VCaP (cell line): ENCODE measurements around the gene DCTN3.

Experiments used
- H3K27ac ChIP-seq: fragments of 450-650 bp; 2 replicates; pipeline ENCODE4 v1.5.1; 2017
- CTCF ChIP-seq: fragments of 450-650 bp; conservative IDR thresholded peaks from 2 replicates; pipeline ENCODE4 v1.5.1; 2017; ENCODE audit warnings: mild to moderate bottlenecking, moderate library complexity

The DCTN3 gene

DNA sequence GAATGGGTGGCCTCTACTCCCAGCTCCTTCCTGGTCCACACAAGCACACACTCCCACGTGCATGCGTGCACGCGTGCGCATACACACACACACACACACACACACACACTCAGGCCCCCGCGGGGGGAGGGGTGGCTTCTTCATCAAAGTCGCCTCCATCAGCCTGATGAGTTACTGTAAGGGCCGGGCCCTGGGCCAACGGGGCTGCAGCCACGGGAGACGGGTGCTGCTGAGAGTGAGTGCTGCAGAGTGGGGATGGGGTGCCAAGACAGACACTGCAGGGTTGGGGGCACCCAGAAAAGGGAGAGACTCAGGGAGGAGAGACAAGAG lies 48.8 kb downstream of the DCTN3 start:
- TF ChIP-seq CTCF, result no peak

DNA sequence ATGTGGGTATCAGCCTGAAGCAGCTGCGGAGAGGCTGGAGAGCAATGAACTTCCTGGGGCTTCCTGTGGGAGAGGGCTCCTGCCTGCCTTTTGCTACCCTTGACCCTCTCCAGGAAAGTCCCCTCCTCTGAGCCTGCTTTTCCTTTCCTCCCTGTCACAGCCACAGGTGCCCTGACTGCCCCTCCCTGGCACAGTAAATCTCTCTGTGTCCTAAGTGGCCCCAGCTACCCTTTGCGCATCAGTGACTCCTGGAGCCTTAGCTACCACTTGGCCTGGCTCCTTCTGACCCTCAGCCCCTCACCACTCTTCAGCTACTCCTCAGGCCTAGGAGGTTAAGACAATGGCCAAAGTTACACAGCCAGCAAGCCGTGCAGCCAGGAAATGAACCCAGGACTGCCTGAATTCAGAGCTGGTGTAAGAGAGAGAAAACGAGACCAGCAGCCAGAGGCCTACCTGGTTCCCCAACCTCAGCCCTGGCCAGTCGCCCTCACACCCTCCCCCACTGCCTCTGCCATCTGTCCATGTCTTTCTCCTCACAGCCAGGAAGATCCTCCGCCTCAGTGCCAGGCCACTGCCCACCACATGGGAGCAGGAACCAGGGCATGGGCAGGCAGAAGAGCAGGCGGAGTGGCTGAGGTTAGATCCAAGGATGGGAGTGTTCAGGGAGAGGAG lies 49.4 kb downstream of the DCTN3 start:
- TF ChIP-seq CTCF, result no peak
- H3K27ac ChIP-seq, result no peak overlapping the region

More for the DNA sequence above, 48.8 kb downstream of the DCTN3 start:
- H3K27ac ChIP-seq, result no peak overlapping the region

DNA sequence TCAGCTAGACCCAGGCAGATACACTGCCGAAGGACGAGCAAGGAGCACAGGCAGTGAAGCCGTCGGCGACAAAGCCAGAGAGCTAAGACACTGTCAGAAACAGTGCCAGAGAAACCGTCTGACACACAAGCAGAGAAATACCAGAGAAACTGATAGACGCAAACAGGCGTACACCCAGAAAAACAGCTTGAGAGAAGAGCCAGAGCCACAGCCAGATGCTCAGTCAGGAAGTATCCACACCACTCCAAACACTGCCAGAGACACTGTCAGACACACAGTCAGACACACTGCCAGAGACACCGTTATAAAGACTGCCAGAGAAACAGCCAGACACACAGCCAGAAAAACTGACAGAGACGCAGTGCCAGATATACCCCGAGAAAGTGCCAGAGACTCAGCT lies 49.9 kb downstream of the DCTN3 start:
- H3K27ac ChIP-seq, result no peak overlapping the region
- TF ChIP-seq CTCF, result no peak

- TF ChIP-seq CTCF, result no peak
- no peak overlapping the region for H3K27ac ChIP-seq
Measured at GRCh38 chr9:34568774-34569173, 51.5 kb downstream of the DCTN3 start.

- H3K27ac ChIP-seq, result no peak overlapping the region
- no peak for TF ChIP-seq CTCF
Measured at GRCh38 chr9:34568133-34568532, 52.2 kb downstream of the DCTN3 start.

GRCh38 chr9:34566972-34567371 lies 53.3 kb downstream of the DCTN3 start:
- TF ChIP-seq CTCF, result no peak
- H3K27ac ChIP-seq, result no peak overlapping the region

DNA sequence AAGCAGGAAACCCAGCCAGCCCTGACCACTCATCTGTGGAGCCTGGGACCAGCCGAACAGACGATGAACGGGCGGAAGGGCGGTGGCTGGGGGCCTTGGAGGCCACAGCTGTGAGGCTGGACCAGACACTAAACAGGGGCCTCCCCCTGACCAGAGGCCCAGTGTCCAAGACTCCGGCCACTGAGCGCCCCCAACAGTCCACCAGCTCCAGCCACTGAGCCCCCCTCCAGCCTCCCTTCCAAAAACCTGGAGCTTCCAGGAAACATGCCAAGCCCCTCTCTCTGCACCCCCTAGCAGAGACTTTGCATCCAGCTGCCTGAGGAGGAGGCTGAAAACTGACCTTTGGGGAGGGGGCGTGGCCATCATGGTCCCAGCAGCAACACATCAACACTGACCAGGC lies 54.0 kb downstream of the DCTN3 start:
- no peak for TF ChIP-seq CTCF
- H3K27ac ChIP-seq, result no peak overlapping the region
